GM18951 (cell line): ENCODE results near the gene TEX36.
"Not testable (repeated sequence)": the region's sequence is repeated elsewhere in the genome, so short reads cannot be mapped to it uniquely, and the experiment has no call there.

Experiments used
- POLR2A ChIP-seq: IDR thresholded peaks from 4 replicates; pipeline ENCODE4 v1.6.1; 2011; ENCODE audit warnings: mild to moderate bottlenecking; ENCODE audit not compliant: insufficient read length, insufficient read depth; ENCODE audit errors: extremely low read depth
- in situ Hi-C: fragments of 300-500 bp; cut with MboI; formaldehyde crosslinking; loops from one replicate; pipeline ENCODE4 v1.12.0; 2022; ENCODE audit warnings: low sequenced_read_pairs, mixed read lengths, inconsistent platforms; ENCODE audit not compliant: unreplicated experiment

TEX36 gene, protein sequence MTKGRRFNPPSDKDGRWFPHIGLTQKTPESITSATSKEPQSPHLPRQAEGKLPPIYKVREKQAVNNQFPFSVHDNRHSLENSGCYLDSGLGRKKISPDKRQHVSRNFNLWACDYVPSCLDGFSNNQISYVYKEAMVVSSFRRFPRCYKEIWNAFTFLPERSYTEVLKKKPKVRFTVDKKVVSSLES

GRCh38 chr10:125683063-125683462, at the start of gene TEX36:
Gene TEX36, minus strand, starts transcription at chr10:125683163. Its CDS starts 174 bp downstream, at chr10:125682989.
- TF ChIP-seq POLR2A, result no peak
- in situ Hi-C loops, result loop anchor here (25.0 kb wide), 1 partner anchor 621 kb away; no protein-coding TSS in a partner anchor

- in situ Hi-C loops, result no loop called here
- no peak for TF ChIP-seq POLR2A
Observed at GRCh38 chr10:125727436-125727835, 44.5 kb upstream of the TEX36 start.

DNA sequence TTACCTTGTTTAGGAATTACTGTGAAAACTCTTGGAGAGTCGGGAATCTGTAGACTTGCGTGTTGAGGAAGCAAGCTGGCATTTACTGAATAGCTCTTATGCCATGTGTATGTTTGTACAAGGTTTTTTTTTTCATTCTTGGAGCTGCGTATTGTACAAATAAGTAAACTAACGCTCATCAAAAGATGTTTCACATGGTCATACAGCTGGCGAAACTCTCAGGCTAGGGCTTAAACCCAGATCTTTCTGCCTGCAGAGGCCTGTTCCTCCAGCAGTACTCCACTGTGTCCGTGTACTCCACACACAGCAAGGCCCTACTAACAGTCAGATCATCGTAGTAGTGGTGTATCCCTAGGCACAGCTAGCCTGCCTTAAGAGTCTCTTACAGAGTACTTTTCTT, 44.0 kb upstream of the TEX36 start:
- in situ Hi-C loops, result no loop called here
- no peak for TF ChIP-seq POLR2A

DNA sequence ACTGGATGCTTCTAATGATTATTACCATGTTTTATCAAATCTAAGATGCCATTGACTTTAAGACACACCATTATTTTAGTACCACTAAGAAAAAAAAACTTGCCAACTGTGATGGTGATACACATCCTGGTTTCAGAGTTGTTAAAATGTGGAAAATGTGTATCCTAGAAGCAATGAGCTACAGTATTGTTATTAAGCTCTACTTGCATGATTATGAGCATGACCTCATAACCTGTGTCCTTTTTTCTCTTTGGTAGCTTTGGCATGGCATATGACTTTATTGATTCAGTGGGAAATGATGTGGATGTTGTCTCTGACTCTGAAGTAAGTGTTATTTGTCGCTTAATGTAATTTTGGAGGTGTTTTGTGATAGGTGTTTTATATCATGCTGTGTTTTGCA, 39.8 kb upstream of the TEX36 start:
- in situ Hi-C loops, result no loop called here
- no peak for TF ChIP-seq POLR2A

- in situ Hi-C loops, result no loop called here
Observed at GRCh38 chr10:125721035-125721434, 38.1 kb upstream of the TEX36 start.

DNA sequence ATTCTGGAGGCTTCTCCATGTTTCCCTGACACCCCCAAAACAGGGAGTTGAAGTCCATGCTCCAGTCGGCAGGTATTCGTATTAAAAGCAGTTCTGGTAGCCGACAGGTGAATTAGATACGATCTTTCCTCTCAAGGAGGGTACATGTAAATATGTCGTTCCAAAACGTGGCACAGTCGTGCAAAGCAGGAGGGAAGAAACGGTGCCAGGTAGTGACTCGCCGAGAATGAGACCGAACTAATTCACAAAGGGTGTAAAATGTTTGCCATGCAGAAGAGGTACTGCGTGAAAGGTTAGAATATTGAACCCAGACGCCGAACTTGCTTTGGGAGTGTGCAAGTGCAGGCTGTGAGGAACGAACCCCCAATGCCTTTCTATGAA, 37.0 kb upstream of the TEX36 start:
- in situ Hi-C loops, result no loop called here
- TF ChIP-seq POLR2A, result no peak

More at GRCh38 chr10:125721035-125721434, 38.1 kb upstream of the TEX36 start:
- TF ChIP-seq POLR2A, result no peak

DNA sequence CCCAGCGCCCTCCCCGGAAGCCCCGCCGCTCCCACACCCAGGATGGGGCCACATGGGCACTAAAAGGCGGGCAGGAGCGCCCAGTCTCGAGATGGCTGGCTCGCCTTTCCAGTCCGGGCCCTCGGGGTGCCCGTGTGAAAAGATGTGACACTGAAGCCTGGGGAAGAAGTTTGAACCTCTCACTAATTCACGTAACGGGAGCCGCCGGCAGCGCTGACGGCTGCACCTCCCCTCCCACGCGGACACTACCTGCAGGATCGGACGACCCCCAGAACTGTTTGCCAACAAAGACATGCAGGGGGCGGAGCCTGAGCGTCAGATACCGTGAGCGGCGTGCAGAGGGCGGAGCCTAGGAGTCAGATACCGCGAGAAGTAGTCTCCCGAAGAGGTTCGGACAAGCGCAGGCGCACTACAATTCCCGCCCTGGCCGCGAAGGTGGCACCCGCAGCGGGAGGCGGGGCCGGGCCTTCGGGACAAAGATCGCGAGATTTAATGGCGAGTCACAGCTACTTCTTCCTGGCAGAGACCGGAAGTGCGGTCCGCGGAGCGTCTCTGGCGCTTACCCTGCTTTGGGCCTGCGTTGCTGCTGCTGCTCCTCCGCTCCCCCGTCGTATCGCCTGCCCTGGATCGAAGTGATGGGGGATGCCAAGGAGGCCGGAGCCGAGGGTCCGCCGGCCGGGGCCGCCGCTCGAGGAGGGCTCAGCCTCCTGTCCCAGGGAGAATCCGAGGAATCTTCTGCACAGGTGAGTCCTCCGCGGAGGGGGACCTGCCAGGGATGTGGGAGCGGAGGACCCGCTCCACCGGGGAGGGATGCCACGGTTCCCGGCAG, 36.4 kb upstream of the TEX36 start, which contains the start of gene EDRF1:
EDRF1 (plus strand) TSS at position 537 of the 829 bp plus-strand sequence; CDS start at position 636, 99 bp downstream.
- in situ Hi-C loops, result no loop called here
- TF ChIP-seq POLR2A, result peak; percentile 97

DNA sequence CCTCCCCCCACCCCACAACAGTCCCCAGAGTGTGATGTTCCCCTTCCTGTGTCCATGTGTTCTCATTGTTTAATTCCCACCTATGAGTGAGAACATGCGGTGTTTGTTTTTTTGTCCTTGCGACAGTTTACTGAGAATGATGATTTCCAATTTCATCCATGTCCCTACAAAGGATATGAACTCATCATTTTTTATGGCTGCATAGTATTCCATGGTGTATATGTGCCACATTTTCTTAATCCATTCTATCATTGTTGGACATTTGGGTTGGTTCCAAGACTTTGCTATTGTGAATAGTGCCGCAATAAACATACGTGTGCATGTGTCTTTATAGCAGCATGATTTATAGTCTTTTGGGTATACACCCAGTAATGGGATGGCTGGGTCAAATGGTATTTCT, 31.8 kb upstream of the TEX36 start:
- in situ Hi-C loops, result not testable (repeated sequence)

DNA sequence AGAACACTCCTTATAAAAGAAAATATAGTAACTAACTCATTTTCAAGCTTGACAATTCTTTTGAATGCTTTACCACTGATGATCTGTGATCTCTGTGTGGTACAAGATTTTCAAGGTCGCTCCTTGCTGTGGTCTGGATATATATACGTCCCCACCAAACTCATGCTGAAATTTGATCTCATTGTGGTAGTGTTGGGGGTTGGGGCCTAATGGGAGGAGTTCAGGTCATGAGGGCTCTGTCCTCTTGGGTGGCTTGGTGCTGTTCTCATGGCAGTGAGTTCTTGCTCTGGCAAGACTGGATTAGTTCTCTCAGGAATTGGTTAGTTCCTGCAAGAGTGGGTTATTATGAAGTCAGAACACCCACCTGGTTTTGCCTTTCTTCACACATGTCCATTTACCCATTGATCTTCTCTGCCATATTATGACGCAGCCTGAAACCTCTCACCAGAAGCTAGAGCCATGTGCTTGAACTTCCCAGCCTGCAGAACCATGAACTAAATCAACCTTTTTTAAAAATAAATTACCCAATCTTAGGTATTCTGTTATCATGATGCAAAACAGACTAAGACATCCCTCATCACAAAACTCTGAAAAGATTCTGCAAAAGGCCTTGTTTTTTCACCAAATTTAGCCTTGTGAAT, 28.3 kb upstream of the TEX36 start:
- in situ Hi-C loops, result no loop called here
- TF ChIP-seq POLR2A, result no peak

DNA sequence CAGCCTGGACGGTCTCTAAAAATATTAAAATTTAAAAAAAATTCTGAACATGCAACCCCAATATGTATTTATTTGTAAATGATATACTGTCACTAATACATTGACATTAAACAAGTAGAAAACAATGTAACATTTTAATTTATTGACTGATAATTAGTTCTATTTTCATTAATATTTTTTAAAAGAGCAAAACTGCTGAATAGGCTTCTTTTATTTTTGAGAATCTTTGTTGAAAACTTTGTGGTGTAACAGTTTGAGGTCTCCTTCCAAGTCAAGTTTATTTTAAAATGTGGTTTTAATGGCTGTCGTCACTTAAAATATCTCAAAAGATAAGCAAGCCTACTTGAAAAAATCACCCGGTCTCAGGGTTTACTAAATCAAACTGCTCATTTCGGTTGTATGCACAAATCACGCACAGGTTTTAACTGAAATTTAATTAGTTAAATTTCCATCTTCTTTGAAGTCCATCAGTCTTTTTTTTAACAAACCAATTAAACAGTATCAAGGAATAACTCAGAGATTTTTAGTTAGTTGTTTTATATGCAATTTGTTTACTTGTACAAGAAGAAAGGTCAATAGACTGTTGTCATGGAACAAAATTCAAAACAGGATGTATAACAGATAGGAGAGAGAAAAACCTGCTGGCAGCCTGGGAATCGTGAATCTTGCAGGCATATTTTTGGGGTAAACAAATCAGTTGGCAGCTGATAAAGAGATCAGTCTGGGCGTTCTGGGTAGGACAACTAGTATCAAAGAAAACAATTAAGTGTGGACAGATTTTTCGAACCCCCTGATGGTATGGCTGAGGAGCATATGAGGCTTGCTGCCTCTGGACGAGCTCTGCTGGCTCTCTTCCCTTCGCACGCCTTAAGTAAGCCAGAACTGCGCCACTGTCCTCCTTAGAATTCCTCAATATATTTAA, 26.9 kb upstream of the TEX36 start:
- no peak for TF ChIP-seq POLR2A
- in situ Hi-C loops, result no loop called here

DNA sequence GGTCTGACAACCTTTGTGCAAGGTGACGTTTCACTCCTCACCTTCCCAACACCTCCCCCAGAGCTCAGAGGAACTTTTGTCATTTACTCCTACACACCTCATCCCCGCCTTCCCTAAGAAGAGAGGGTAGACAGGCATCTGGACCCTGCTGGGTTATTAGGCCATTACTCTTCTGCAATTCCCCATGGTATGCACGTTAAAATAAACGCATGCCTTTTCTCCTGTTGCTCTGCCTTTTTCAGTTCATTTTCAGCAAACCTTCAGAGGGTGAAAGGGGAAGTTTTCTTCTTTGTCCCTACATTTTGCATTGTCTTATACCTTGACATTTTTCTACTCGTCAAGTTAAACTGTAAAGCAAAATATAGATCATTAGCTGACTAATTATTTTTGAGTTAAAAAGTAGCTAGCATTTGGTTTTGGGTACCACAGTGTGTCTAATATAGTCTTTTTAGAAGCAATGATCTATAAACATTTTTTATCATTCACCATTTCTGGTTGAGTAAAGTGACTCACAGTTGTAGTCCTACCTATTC, 26.1 kb upstream of the TEX36 start:
- in situ Hi-C loops, result no loop called here
- TF ChIP-seq POLR2A, result no peak

DNA sequence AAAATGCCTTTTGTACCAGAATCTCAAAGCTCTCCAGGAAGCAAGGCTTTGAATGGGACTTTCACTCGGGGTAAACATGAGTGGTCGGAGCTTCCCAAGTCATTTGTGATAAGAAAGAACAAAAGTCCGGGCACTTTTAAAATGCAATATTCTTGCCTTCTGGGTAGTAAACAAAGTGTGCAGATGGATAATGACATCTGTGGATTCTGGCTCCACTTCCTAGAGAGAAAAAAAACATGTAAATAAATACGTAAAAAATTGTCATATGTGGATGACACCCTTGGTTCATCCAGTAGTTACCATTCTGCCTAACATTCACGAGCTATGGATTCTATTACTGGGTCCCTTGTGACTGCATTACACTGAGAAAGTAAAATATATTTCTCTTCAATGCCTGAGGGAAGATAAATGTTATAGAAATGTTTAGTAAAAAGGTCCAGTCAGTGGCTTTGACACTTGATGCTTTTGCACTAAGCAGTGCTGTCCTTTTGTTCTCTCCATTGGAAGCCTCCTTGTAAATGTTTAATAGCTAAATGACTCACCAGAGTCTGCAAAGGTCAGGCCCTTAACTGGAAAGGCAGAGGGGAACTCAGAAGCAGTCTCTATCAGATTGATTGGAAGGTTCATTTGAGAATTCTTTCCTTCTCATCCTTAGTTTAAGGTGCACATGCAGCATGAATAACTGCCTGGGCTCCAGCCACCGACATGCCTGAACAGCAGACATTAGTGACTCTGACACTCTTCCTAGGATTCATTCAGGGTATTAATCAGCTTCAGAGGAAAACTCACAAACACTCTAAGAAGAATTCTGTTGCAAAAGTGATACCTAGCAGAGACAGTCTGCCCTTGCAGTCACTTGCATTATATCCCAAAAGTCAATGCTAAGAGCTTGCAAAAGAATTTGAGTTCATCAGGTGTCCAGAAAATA, 24.8 kb upstream of the TEX36 start:
- no peak for TF ChIP-seq POLR2A
- in situ Hi-C loops, result no loop called here
